Stimulated activated CD4-positive, alpha-beta T cell treated with anti-CD3 and anti-CD28 coated beads, Interleukin-2, amount 100 ng/mL, for 24 hours (primary cell): ENCODE results near the gene KCNAB2.

ENCODE experiments used
- DNase-seq, 2 donors: peaks; one replicate each; pipeline ENCODE4 v3.0.0-alpha.2; 2020

KCNAB2 gene

GRCh38 chr1:6085666-6086065 lies 40.0 kb downstream of the KCNAB2 start:
- DNase-seq = no peak

- no peak for DNase-seq
These were observed 40.7 kb downstream of the KCNAB2 start for GRCh38 chr1:6086358-6086757.

- no peak for DNase-seq
These were observed 41.2 kb downstream of the KCNAB2 start for GRCh38 chr1:6086762-6087376.

- no peak for DNase-seq
These were observed 41.7 kb downstream of the KCNAB2 start for GRCh38 chr1:6087377-6087772.

- no peak for DNase-seq
These were observed 42.3 kb downstream of the KCNAB2 start for GRCh38 chr1:6087958-6088357.

GRCh38 chr1:6088956-6089355 lies 43.3 kb downstream of the KCNAB2 start:
- no peak for DNase-seq

- DNase-seq = no peak
These were observed 44.6 kb downstream of the KCNAB2 start for GRCh38 chr1:6090288-6090687.

- no peak for DNase-seq
These were observed 45.5 kb downstream of the KCNAB2 start for GRCh38 chr1:6090996-6091822.

- DNase-seq = no peak
These were observed 46.1 kb downstream of the KCNAB2 start for GRCh38 chr1:6091823-6092109.

- DNase-seq = no peak
These were observed 46.5 kb downstream of the KCNAB2 start for GRCh38 chr1:6092211-6092610.

- DNase-seq = no peak
These were observed 47.4 kb downstream of the KCNAB2 start for GRCh38 chr1:6093071-6093470.

GRCh38 chr1:6093611-6094010 lies 47.9 kb downstream of the KCNAB2 start:
- no peak for DNase-seq

GRCh38 chr1:6094246-6094645 lies 48.6 kb downstream of the KCNAB2 start:
- DNase-seq = no peak

- peak in 1 of 2 donors; percentile 0 for DNase-seq
These were observed 49.3 kb downstream of the KCNAB2 start for GRCh38 chr1:6094801-6095505.

GRCh38 chr1:6095511-6096242 lies 50.0 kb downstream of the KCNAB2 start:
- DNase-seq = peak in 1 of 2 donors; percentile 0

GRCh38 chr1:6096243-6097116 lies 50.8 kb downstream of the KCNAB2 start:
- DNase-seq = peak in 1 of 2 donors; percentile 3

GRCh38 chr1:6097117-6097595 lies 51.5 kb downstream of the KCNAB2 start:
- peak in 1 of 2 donors; percentile 1 for DNase-seq

GRCh38 chr1:6097824-6098223 lies 52.1 kb downstream of the KCNAB2 start:
- DNase-seq = peak in 1 of 2 donors; percentile 2

- peak in 1 of 2 donors; percentile 1 for DNase-seq
These were observed 52.9 kb downstream of the KCNAB2 start for GRCh38 chr1:6098303-6099215.

GRCh38 chr1:6099297-6099696 lies 53.6 kb downstream of the KCNAB2 start:
- no peak for DNase-seq
